Measurements from ENCODE around the gene SERPINA3. TPM values are rescaled to one million over a fixed set of nuclear protein-coding genes. Genes with fewer than 3 reads are reported as not detected.

SERPINA3 gene
- total and polyA plus RNA-seq, 12 donors = 1.0 to 408 (median 13.4) TPM

DNA sequence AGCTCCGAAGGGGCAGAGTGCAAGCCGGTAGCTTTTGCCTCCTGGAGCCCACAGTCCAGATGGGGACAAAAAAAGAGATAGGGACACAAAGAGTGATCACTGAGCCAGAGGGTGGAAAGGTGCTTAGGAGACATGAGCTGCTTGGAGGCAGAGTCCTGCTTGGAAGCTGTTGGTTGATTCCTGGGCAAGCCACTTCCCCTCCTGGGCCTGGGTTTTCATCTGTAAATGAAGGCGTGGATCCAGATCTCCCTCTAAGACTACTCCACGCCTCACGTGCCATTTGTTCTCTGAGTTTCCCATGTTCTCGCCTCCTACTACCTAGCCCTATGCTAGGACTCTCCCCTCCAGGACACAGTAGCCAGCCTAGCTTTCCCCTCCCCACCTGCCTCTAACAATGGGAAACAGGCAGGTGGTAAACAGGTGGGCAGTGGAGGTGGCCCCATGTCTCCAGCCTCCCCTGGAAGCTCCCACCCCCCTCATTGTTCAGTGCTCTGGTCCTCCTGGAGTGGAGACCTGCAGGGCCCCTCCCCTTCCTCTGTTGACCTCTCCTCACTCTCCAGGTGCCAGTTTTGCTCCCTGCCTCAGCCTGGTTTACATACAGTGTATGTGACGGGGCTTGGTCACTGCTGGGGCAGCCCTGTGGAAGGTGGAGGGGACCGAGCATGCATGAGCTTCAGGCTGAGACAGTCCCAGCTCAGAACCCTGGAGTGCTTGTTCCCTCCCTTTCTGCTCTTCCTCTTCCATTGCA, 3.8 kb downstream of the SERPINA3 start:
- ATAC-seq (no peak), DNase-seq (no peak)
- no peak overlapping the region for H3K27ac ChIP-seq
- H3K36me3 ChIP-seq = no peaks in the 10 kb centered on the region
- TF ChIP-seq, protein P1, sequence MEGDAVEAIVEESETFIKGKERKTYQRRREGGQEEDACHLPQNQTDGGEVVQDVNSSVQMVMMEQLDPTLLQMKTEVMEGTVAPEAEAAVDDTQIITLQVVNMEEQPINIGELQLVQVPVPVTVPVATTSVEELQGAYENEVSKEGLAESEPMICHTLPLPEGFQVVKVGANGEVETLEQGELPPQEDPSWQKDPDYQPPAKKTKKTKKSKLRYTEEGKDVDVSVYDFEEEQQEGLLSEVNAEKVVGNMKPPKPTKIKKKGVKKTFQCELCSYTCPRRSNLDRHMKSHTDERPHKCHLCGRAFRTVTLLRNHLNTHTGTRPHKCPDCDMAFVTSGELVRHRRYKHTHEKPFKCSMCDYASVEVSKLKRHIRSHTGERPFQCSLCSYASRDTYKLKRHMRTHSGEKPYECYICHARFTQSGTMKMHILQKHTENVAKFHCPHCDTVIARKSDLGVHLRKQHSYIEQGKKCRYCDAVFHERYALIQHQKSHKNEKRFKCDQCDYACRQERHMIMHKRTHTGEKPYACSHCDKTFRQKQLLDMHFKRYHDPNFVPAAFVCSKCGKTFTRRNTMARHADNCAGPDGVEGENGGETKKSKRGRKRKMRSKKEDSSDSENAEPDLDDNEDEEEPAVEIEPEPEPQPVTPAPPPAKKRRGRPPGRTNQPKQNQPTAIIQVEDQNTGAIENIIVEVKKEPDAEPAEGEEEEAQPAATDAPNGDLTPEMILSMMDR (IDR thresholded peaks at IDR 0.05) = no peak
- peaks cover 0 to 32% (median 15%) of the 10 kb centered on the region in 11 donors for H3K9me3 ChIP-seq
- no peaks in the 10 kb centered on the region for H3K27me3 ChIP-seq
- intact Hi-C loops (cut with DNase I) = no loop called here
- WGBS, 2 donors = 81 to 83% methylated on average over 8 of the region's 8 CpGs
- H3K4me1 ChIP-seq = peaks cover 0 to 7% (median 0%) of the 10 kb centered on the region in 9 donors
- H3K4me3 ChIP-seq = no peak overlapping the region

DNA sequence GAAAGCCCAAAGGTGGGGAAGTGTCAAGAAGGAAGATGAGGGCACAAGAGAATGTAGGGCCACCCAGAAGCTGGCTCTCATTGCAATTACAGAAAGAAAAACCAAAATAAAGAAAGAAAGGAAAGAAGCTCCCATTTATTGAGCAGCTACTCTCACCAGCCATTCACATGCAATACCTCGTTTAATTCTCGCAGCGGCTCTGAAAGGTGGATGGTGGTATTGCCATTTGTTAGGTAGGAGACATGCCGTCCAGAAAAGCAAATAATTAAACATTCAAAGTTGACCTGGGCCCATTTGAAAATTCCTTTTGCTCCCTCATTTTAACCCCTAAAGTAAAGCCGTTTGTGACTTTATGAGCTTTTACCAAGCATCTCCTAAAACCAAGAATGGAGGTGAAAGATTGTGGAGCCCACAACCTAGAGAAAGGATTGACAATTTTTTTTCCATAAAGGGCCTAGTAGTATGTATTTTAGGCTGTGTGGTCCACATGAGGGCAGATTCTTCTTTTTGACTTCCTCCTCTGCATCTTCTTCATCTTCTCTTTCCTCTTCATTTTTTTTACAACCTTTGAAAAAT, 5.3 kb downstream of the SERPINA3 start:
- TF ChIP-seq, protein P1 (IDR thresholded peaks at IDR 0.05) = no peak

DNA sequence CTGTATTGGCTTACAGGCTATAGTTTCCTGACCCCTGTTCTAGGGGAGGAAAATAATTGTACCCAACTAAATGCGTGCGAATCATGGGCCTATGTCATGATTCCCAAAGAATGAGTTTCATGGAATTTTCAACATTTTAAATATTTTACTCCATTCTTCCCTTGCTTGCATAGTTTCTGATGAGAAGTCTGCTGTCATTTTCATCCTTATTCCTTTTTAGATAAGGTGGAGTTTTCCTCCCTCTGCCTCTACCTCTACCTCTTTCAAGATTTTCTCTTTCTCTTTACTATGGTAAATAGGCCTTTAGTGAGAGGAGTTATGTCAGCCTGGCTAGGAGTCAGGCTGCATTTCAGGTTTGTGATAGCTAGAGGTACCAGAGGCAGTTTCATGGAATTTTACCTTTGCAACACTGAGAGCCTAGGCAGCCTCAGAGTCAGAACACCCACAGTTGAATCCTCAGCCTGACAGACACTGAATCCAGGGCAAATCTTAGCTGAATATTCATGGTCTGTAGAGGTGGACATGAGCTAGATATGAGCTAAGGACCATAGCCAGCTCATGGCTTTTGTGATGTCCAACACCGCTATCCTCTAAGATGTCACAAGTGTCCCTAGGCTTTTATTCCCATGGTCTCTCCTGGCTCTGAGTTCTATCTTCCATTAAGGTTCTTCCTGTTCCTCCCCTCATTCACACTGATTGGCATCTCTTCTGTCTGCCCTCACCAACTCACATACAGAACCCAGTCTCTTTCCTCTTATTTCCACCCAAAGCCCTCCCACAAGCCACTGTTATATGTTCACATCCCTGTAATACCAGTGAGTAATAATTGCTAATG, 6.0 kb downstream of the SERPINA3 start:
- DNase-seq = no peak
- Histone ChIP-seq H3K36me3 (no peaks in the 10 kb centered on the region), H3K9me3 (peaks cover 0 to 32% (median 15%) of the 10 kb centered on the region in 11 donors), H3K27me3 (peaks cover 0 to 9% (median 3%) of the 10 kb centered on the region in 7 donors), H3K4me1 (no peaks in the 10 kb centered on the region), H3K4me3 (no peak overlapping the region), H3K27ac (no peak overlapping the region)
- no peak for ATAC-seq
- intact Hi-C loops (cut with DNase I) = no loop called here
- TF ChIP-seq, protein P1 (IDR thresholded peaks at IDR 0.05) = no peak
- 92 to 97% methylated on average over 3 of the region's 3 CpGs for WGBS, 2 donors

More for the DNA sequence above, 5.3 kb downstream of the SERPINA3 start:
- no peak overlapping the region for H3K4me3 ChIP-seq
- DNase-seq = no peak
- peaks cover 0 to 3% (median 0%) of the 10 kb centered on the region in 7 donors for H3K27me3 ChIP-seq
- H3K27ac ChIP-seq = no peak overlapping the region
- peaks cover 0 to 4% (median 0%) of the 10 kb centered on the region in 9 donors for H3K4me1 ChIP-seq
- intact Hi-C loops (cut with DNase I) = no loop called here
- ATAC-seq = no peak
- H3K9me3 ChIP-seq = peaks cover 0 to 32% (median 15%) of the 10 kb centered on the region in 11 donors
- WGBS, 2 donors = 80 to 83% methylated on average over 5 of the region's 5 CpGs
- no peaks in the 10 kb centered on the region for H3K36me3 ChIP-seq

DNA sequence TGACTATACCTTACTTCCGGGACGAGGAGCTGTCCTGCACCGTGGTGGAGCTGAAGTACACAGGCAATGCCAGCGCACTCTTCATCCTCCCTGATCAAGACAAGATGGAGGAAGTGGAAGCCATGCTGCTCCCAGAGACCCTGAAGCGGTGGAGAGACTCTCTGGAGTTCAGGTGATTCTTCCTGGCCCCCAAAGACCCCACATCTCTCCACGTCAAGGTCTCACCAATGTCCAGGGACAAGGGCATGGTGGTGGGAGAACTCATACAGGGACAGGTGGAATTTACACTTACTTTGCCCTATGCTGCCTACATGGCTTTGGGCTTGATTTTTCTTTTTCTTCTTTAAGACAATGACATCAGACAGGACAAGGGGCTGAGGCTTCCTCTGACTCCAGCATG, 7.1 kb downstream of the SERPINA3 start:
- WGBS, 2 donors = 80 to 86% methylated on average over 6 of the region's 6 CpGs
- TF ChIP-seq, protein P1 (IDR thresholded peaks at IDR 0.05) = no peak
- peaks cover 0 to 32% (median 15%) of the 10 kb centered on the region in 11 donors for H3K9me3 ChIP-seq
- intact Hi-C loops (cut with DNase I) = no loop called here
- no peak overlapping the region for H3K4me3 ChIP-seq
- peaks cover 0 to 20% (median 7%) of the 10 kb centered on the region in 7 donors for H3K27me3 ChIP-seq
- H3K4me1 ChIP-seq = no peaks in the 10 kb centered on the region
- DNase-seq (no peak), ATAC-seq (no peak)
- H3K27ac ChIP-seq = no peak overlapping the region
- H3K36me3 ChIP-seq = no peaks in the 10 kb centered on the region

Data from heart right ventricle (tissue), 16 donors.